NCI-H524 treated with DMSO at 0.1 percent for 48 hours (cell line): ENCODE results near the gene NKAIN2.
A peak's percentile ranks its signal among the peaks of the same experiment; 100 is the strongest.

Experiments
- DNase-seq: peaks from one replicate; lab custom pipeline; 2025; lab: John Stamatoyannopoulos, UW

The NKAIN2 gene

DNA sequence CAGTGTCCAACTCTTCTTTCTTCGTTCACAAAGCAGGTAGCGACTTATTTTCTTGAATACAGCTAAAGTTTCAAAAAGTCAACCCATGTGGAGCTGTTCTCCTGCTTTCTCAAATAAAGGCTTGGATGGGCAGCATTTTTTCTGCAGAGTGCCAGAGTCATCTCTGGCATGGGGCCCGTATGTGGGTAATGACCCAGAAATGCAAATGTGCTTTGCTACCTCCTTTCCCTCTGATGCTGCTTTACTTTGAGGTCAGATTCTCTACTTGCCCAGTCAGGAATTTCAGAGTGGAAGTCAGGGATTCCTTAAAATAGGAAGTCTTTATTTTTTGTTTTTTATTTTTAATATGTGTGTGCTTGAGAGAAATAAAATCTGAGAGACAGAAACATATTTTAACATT lies 4.9 kb downstream of the NKAIN2 start:
- DNase-seq: no peak

- no peak for DNase-seq
Measured at GRCh38 chr6:123810214-123810613, 6.5 kb downstream of the NKAIN2 start.

DNA sequence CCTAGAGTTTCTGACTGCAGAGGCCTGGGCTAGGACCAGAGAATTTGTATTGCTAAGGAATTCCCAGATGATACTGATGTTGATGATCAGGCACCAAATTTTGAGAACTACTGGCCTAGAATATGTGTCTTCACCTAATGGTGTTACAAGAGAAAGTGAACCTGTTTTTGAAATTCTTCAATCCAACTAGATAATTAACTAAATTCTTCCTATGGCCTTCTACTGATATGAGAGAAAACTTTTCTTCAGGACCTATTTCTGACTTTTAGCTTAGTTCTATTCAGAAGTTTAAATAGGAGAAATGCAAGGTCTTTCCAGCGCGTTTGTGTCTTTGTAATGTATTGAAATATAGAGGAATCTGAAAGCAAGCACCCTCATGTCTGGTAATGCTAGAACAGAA lies 7.3 kb downstream of the NKAIN2 start:
- no peak for DNase-seq

- DNase-seq: no peak
Measured at GRCh38 chr6:123811378-123811777, 7.7 kb downstream of the NKAIN2 start.

GRCh38 chr6:123812621-123813020 lies 9.0 kb downstream of the NKAIN2 start:
- DNase-seq: no peak

DNA sequence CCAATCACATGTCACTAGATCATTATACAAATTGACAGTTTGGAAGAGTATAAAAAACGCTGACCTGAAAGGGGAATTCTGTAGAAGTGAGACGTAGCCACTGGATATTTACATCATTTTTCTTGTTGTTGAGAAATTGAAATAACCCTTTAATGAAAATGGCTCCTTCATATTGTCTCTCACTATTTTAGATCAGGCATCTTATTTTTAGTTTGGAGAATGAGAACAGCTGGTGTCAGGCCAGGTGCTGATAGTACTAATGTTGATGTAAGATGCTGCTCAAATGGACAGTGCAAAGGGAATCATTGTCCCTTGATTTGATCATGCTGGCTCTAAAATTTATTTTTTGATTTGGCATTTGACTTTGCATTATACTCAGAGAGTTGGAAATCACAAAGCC lies 17.4 kb downstream of the NKAIN2 start:
- DNase-seq: no peak

DNA sequence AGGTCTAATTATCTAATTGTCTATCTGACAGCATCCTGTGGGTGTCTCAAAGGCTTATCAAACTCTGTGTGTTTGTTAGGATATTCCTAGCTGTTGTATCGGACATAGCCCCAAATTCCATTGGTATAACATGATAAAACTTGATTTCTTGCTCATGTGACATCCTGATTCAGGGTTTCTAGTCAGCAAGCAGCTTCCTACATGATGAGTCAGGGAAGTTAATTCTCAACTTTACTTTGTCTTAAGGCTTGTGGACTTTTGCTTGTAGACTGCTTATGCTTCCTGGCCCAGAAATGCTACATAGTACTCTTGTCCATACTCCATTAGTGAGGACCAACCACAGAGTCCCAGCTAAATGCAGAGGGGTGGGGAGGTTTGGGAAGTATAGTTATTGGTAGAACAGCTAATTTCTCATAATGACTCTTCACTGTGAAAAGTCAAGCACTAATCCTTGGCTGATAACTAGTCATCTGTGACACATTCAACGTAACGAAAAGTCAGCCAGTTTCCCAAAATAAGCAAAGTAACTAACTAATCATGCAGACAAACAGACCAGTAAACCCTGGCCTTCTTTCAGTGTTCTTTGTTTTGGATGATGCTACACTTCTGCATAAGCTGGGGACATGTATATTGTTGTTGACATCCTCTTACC lies 25.8 kb downstream of the NKAIN2 start:
- no peak for DNase-seq

DNA sequence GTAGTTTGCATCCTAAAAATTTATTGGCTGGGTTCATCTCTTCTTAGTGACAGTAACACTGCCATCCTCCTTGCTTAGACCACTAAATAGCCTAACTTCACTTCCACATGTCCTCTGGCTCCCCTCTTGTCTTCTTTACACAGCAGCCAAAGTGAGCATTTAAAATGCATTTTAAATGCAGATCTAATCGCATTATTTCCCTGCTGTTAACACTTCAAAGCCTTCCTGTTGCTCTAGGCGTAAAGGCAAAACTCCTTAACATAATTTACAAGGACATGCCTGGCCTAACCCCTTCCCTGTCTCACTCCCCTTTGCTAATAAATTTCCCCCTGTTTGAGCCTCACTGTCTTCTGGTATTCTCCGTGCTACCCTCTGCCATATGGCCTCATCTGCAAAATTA lies 26.5 kb downstream of the NKAIN2 start:
- peak; percentile 65 for DNase-seq

GRCh38 chr6:123838505-123839234 lies 35.0 kb downstream of the NKAIN2 start:
- DNase-seq: peak; percentile 10

GRCh38 chr6:123841067-123841896 lies 37.6 kb downstream of the NKAIN2 start:
- no peak for DNase-seq

GRCh38 chr6:123844011-123844410 lies 40.3 kb downstream of the NKAIN2 start:
- DNase-seq: no peak

DNA sequence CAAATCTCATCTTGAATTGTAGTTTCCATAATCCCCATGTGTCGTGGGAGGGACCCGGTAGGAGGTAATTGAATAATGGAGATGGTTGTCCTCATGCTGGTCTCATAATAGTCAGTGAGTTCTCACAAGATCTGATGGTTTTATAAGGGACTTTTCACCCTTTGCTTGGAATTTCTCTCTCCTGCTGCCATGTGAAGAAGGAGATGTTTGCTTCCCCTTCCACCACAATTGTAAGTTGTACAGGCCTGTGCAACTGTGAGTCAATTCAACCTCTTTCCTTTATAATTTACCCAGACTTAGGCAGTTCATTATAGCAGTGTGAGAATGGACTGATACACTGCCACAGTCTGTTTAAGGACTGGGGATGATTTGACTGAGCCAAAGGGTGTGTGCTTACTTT lies 44.7 kb downstream of the NKAIN2 start:
- DNase-seq: no peak

GRCh38 chr6:123849406-123849805 lies 45.7 kb downstream of the NKAIN2 start:
- DNase-seq: no peak

- no peak for DNase-seq
Measured at GRCh38 chr6:123850555-123850954, 46.9 kb downstream of the NKAIN2 start.

- DNase-seq: no peak
Measured at GRCh38 chr6:123854201-123854600, 50.5 kb downstream of the NKAIN2 start.

GRCh38 chr6:123855506-123855905 lies 51.8 kb downstream of the NKAIN2 start:
- no peak for DNase-seq

DNA sequence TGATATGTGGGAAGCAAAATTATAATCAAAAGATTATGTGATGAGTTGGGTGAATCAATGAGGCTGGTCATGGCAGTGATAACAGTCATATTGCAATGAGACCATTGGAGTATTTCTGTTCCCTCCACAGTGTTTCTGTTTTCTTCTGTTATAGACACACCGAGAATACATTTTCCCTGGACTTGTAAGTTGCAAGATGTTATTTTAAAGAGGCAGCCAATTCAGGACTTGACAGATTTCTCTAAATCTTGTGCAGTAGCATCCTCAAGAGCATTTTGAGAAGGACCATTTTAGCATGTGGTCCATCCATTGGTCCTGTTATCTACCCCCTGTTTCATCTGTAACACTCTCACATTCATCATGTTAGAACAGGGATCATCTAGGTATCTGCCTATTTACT lies 55.6 kb downstream of the NKAIN2 start:
- DNase-seq: no peak

- DNase-seq: no peak
Measured at GRCh38 chr6:123869334-123869733, 65.7 kb downstream of the NKAIN2 start.

GRCh38 chr6:123873974-123874373 lies 70.3 kb downstream of the NKAIN2 start:
- no peak for DNase-seq

DNA sequence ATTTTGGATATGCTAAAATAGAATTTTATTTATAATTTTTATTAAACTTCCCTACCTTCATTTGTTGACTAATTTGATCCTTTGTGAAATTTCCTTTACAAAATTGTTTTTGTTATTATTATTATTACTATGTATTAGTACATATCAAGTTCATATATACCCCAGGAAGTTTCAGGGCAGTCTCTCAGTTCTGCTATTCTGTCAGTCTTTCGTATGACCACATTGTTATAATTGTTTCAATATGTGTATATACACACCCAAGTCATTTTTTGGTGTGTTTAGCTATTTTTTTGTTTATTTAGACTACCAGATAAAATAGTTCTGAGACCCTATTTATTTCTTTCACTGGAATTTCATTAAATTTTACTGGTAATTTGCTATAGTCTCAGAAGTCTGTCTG lies 72.1 kb downstream of the NKAIN2 start:
- no peak for DNase-seq

DNA sequence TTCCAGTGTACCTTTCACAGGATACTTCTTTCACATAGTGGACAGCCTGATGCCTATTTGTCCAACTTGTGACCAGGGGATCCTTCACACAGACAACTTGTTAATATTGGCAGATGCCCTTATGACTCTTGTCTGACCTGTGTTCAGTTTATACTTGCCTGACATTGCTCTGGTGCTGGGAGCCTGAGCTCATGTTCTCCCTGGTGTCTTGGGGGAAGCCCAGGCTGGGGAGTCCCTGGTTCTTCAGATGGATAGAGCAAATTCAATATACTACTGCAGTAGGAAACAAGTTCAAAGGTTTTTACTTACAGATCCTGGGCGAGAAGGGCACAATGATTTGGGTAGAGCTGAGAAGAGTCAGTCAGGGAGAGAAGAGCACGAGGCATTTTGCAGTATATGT lies 76.1 kb downstream of the NKAIN2 start:
- no peak for DNase-seq

DNA sequence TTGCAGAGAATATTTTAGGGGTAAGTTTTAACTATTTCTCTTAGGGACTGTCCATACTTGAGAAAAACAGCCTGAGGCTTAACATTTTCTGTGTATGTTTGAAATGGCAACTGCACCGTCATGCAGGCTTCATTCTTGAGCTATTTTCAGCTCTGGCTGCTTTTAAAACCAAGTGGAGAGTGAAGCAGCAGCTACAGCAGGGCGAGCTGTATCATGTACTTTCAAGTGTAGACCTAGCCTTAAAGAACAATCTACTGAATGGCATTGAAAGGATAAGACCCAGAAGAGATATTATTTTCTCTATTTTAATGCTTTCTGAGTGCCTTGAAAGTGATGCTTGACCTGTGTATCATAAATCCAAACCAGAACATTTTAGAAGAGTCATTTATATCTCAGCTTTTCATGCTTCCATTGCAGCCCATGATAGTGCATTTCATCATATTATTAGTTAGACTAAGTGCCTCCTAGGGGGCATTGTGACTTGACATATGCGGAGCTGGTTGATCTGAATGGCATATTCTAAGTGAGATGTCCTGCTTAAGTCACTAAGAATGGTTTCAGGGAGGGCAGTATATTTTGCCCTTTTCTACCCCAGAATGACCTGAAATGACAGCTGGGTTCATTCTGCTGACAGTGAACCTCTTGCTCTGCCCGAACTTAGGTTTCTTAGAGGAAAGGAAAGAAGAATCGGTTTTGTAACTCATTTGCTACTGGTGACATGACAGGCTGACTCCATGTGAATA lies 85.3 kb downstream of the NKAIN2 start:
- no peak for DNase-seq
